ENCODE data around the gene RNF220. TPM values are rescaled to one million over a fixed set of nuclear protein-coding genes. Genes with fewer than 3 reads are reported as not detected.

Gene RNF220
- polyA plus RNA-seq, 1 of the 3 experiments (the other 2 are of a cell fraction), result 83.7 TPM

GRCh38 chr1:44604157-44604955, 199.3 kb downstream of the RNF220 start:
- H3K4me1 ChIP-seq (ENCODE audit: control insufficient read depth in 1 of 2, insufficient read depth in 2 of 2, low read depth in 1 of 2, low read length in 1 of 2), result peaks cover 0 to 24% of the 10 kb centered on the region in 2 experiments; a peak in 2 of 4 replicates
- no peak for DNase-seq
- POLR2A ChIA-PET, result interaction anchor here (1.2 to 1.6 kb wide), 3 partner anchors 11 to 48 kb away, joined by 3 to 10 read pairs (median 3); no protein-coding TSS in a partner anchor
- no peak overlapping the region for H2AFZ ChIP-seq (ENCODE audit: low read depth)
- TF ChIP-seq SIN3A (IDR thresholded peaks at IDR 0.05; ENCODE audit: borderline replicate concordance, low read depth, low read length) (no peak), JUND (IDR thresholded peaks at IDR 0.05) (no peak), NFIC (IDR thresholded peaks at IDR 0.05; ENCODE audit: borderline replicate concordance) (no peak)
- H3K36me3 ChIP-seq (replicated peaks in 1 of 2; ENCODE audit: control insufficient read depth in 1 of 2, insufficient read depth in 2 of 2, low read length in 1 of 2), result no peaks in the 10 kb centered on the region
- no peaks in the 10 kb centered on the region for H3K79me2 ChIP-seq (ENCODE audit: insufficient read depth)
- no peak overlapping the region for H3K27ac ChIP-seq (ENCODE audit: low read depth in 2 of 2, low read length in 1 of 2)
- no peaks in the 10 kb centered on the region for H3F3A ChIP-seq (replicated peaks; ENCODE audit: insufficient read depth)
- H3K9ac ChIP-seq, result no peak overlapping the region
- no peaks in the 10 kb centered on the region for H4K20me1 ChIP-seq (ENCODE audit: insufficient read depth)
- peaks cover 25% of the 10 kb centered on the region; the same call in 1 of the 2 replicates for H3K27me3 ChIP-seq (ENCODE audit: insufficient read depth)
- CTCF ChIA-PET, result interaction anchor here (1.0 to 4.6 kb wide), 7 partner anchors 9 to 387 kb away, joined by 3 to 54 read pairs (median 14); no protein-coding TSS in a partner anchor
- H3K9me3 ChIP-seq, result no peaks in the 10 kb centered on the region
- no peak overlapping the region for H3K4me3 ChIP-seq (ENCODE audit: low read depth in 2 of 2, low read length in 1 of 2)
- H3K9me2 ChIP-seq, result no peaks in the 10 kb centered on the region
- WGBS (ENCODE audit: low lambda C conversion rate), result 70% methylated on average over 3 of the region's 3 CpGs
- no peak overlapping the region for H3K4me2 ChIP-seq

- peaks cover 20% of the 10 kb centered on the region; the same call in 1 of the 2 replicates for H3K27me3 ChIP-seq (ENCODE audit: insufficient read depth)
- H3K36me3 ChIP-seq (replicated peaks in 1 of 2; ENCODE audit: control insufficient read depth in 1 of 2, insufficient read depth in 2 of 2, low read length in 1 of 2), result no peaks in the 10 kb centered on the region
- peaks cover 0 to 24% of the 10 kb centered on the region in 2 experiments; a peak in 2 of 4 replicates for H3K4me1 ChIP-seq (ENCODE audit: control insufficient read depth in 1 of 2, insufficient read depth in 2 of 2, low read depth in 1 of 2, low read length in 1 of 2)
- H4K20me1 ChIP-seq (ENCODE audit: insufficient read depth), result no peaks in the 10 kb centered on the region
- no peak overlapping the region for H3K4me3 ChIP-seq (ENCODE audit: low read depth in 2 of 2, low read length in 1 of 2)
- DNase-seq, result no peak
- H3K9ac ChIP-seq, result no peak overlapping the region
- no peaks in the 10 kb centered on the region for H3K79me2 ChIP-seq (ENCODE audit: insufficient read depth)
- no peaks in the 10 kb centered on the region for H3K9me3 ChIP-seq
- TF ChIP-seq TCF12 (IDR thresholded peaks at IDR 0.05) (peak; percentile 51), RAD21 (IDR thresholded peaks at IDR 0.05; ENCODE audit: low read length) (no peak)
- TF ChIP-seq, protein P1, sequence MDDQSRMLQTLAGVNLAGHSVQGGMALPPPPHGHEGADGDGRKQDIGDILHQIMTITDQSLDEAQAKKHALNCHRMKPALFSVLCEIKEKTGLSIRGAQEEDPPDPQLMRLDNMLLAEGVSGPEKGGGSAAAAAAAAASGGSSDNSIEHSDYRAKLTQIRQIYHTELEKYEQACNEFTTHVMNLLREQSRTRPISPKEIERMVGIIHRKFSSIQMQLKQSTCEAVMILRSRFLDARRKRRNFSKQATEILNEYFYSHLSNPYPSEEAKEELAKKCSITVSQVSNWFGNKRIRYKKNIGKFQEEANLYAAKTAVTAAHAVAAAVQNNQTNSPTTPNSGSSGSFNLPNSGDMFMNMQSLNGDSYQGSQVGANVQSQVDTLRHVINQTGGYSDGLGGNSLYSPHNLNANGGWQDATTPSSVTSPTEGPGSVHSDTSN (IDR thresholded peaks at IDR 0.05), result peak; percentile 54
- CTCF ChIA-PET, result interaction anchor here (1.0 to 6.9 kb wide), 2 partner anchors 46 to 50 kb away, joined by 3 to 150 read pairs; no protein-coding TSS in a partner anchor
- H3F3A ChIP-seq (replicated peaks; ENCODE audit: insufficient read depth), result no peaks in the 10 kb centered on the region
- H3K4me2 ChIP-seq, result no peak overlapping the region
- no peaks in the 10 kb centered on the region for H3K9me2 ChIP-seq
- no peak overlapping the region for H2AFZ ChIP-seq (ENCODE audit: low read depth)
- WGBS (ENCODE audit: low lambda C conversion rate), result 45% methylated on average over 12 of the region's 12 CpGs
- no peak overlapping the region for H3K27ac ChIP-seq (ENCODE audit: low read depth in 2 of 2, low read length in 1 of 2)
- POLR2A ChIA-PET, result no interaction called here
These were observed 201.0 kb downstream of the RNF220 start for GRCh38 chr1:44605914-44606615.

GRCh38 chr1:44606701-44607281, 201.7 kb downstream of the RNF220 start:
- H4K20me1 ChIP-seq (ENCODE audit: insufficient read depth), result no peaks in the 10 kb centered on the region
- no peaks in the 10 kb centered on the region for H3K9me2 ChIP-seq
- DNase-seq, result no peak
- H3K9ac ChIP-seq, result no peak overlapping the region
- no peak overlapping the region for H3K4me2 ChIP-seq
- no peaks in the 10 kb centered on the region for H3K79me2 ChIP-seq (ENCODE audit: insufficient read depth)
- H3K4me1 ChIP-seq (ENCODE audit: control insufficient read depth in 1 of 2, insufficient read depth in 2 of 2, low read depth in 1 of 2, low read length in 1 of 2), result peaks cover 0 to 24% of the 10 kb centered on the region in 2 experiments; a peak in 2 of 4 replicates
- H2AFZ ChIP-seq (ENCODE audit: low read depth), result no peak overlapping the region
- H3K9me3 ChIP-seq, result no peaks in the 10 kb centered on the region
- no peak overlapping the region for H3K4me3 ChIP-seq (ENCODE audit: low read depth in 2 of 2, low read length in 1 of 2)
- 63% methylated on average over 8 of the region's 8 CpGs for WGBS (ENCODE audit: low lambda C conversion rate)
- ChIA-PET CTCF (interaction anchor here (1.0 to 6.9 kb wide), 3 partner anchors 45 to 67 kb away, joined by 3 to 150 read pairs (median 3); partner anchors contain the start of genes ARMH1 and TMEM53), POLR2A (no interaction called here)
- no peaks in the 10 kb centered on the region for H3F3A ChIP-seq (replicated peaks; ENCODE audit: insufficient read depth)
- H3K36me3 ChIP-seq (replicated peaks in 1 of 2; ENCODE audit: control insufficient read depth in 1 of 2, insufficient read depth in 2 of 2, low read length in 1 of 2), result no peaks in the 10 kb centered on the region
- peaks cover 13% of the 10 kb centered on the region; the same call in 1 of the 2 replicates for H3K27me3 ChIP-seq (ENCODE audit: insufficient read depth)
- H3K27ac ChIP-seq (ENCODE audit: low read depth in 2 of 2, low read length in 1 of 2), result no peak overlapping the region
- TF ChIP-seq FOSL2 (IDR thresholded peaks at IDR 0.05; ENCODE audit: borderline replicate concordance, low read depth) (no peak), RCOR1 (IDR thresholded peaks at IDR 0.05; ENCODE audit: low read length) (no peak), FOXM1 (IDR thresholded peaks at IDR 0.05; ENCODE audit: low read depth) (no peak), USF1 (IDR thresholded peaks at IDR 0.05; ENCODE audit: borderline replicate concordance, low read depth) (no peak), YY1 (IDR thresholded peaks at IDR 0.05; ENCODE audit: low read depth) (no peak), NFIC (IDR thresholded peaks at IDR 0.05; ENCODE audit: borderline replicate concordance) (no peak), TCF12 (IDR thresholded peaks at IDR 0.05) (no peak), RAD21 (IDR thresholded peaks at IDR 0.05; ENCODE audit: low read length) (no peak)
- TF ChIP-seq, protein P2, sequence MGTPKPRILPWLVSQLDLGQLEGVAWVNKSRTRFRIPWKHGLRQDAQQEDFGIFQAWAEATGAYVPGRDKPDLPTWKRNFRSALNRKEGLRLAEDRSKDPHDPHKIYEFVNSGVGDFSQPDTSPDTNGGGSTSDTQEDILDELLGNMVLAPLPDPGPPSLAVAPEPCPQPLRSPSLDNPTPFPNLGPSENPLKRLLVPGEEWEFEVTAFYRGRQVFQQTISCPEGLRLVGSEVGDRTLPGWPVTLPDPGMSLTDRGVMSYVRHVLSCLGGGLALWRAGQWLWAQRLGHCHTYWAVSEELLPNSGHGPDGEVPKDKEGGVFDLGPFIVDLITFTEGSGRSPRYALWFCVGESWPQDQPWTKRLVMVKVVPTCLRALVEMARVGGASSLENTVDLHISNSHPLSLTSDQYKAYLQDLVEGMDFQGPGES (IDR thresholded peaks at IDR 0.05; ENCODE audit: low read depth, low read length), result no peak
- TF ChIP-seq, protein P3, sequence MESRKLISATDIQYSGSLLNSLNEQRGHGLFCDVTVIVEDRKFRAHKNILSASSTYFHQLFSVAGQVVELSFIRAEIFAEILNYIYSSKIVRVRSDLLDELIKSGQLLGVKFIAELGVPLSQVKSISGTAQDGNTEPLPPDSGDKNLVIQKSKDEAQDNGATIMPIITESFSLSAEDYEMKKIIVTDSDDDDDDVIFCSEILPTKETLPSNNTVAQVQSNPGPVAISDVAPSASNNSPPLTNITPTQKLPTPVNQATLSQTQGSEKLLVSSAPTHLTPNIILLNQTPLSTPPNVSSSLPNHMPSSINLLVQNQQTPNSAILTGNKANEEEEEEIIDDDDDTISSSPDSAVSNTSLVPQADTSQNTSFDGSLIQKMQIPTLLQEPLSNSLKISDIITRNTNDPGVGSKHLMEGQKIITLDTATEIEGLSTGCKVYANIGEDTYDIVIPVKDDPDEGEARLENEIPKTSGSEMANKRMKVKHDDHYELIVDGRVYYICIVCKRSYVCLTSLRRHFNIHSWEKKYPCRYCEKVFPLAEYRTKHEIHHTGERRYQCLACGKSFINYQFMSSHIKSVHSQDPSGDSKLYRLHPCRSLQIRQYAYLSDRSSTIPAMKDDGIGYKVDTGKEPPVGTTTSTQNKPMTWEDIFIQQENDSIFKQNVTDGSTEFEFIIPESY (IDR thresholded peaks at IDR 0.05; ENCODE audit: borderline replicate concordance, low read depth), result no peak

Measured in SK-N-SH (cell line).